GM21423 (cell line): ENCODE results near the gene SYCE1L.
"Not testable (repeated sequence)": the region's sequence is repeated elsewhere in the genome, so short reads cannot be mapped to it uniquely, and the experiment has no call there.

ENCODE experiments used
- ATAC-seq: cut with Tn5 transposase; IDR thresholded peaks from one replicate; pipeline ENCODE4 v1.9.1; 2021; ENCODE audit warnings: mild to moderate bottlenecking, moderate library complexity; ENCODE audit not compliant: unreplicated experiment

Gene SYCE1L

GRCh38 chr16:77197747-77198146 lies 1.5 kb upstream of the SYCE1L start:
- no peak for ATAC-seq

GRCh38 chr16:77206533-77206932 lies 7.3 kb downstream of the SYCE1L start:
- ATAC-seq, result no peak

GRCh38 chr16:77207030-77207429 lies 7.8 kb downstream of the SYCE1L start:
- no peak for ATAC-seq

- no peak for ATAC-seq
These were observed 9.2 kb downstream of the SYCE1L start for GRCh38 chr16:77208382-77208781.

DNA sequence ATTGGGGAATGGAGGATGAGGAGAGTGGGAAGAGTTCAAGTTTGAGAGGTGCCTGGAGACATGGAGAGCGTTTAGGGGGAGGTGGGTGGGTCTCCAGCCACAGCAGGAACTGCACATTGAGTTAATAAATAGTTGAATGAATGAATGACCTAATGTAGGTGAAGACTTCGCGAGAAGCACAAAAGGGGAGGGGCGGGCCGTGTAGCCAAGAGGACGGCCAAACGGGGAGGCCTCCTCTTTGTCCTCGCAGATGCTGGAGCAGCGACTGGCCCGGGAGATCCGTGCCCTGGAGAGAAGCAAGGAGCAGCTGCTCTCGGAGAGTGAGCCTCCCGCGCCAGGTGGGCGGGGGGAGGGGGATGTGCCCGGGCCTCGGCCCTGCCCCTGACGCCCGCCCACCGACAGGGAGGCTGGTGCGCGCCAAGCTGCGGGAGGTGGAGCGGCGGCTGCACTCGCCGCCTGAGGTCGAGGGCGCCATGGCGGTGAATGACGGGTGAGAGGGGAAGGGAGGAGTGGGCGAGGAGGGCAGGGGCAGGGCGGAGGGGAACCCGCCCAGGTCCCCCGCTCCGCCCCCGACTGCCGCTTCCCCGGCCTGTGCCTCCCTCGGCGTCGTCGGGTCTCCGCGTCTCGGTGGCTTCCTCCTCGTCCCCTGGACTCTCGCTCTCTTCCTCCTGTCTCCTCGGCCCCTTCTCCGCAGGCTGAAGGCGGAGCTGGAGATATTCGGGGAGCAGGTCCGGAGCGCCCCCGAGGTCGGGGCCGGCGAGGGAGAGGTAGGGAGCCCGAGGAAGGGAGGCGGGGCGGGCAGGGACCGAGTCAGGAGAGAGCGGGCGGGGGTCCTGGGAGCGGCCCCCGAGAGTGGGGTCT lies 12.9 kb downstream of the SYCE1L start:
- ATAC-seq, result peak; percentile 70

DNA sequence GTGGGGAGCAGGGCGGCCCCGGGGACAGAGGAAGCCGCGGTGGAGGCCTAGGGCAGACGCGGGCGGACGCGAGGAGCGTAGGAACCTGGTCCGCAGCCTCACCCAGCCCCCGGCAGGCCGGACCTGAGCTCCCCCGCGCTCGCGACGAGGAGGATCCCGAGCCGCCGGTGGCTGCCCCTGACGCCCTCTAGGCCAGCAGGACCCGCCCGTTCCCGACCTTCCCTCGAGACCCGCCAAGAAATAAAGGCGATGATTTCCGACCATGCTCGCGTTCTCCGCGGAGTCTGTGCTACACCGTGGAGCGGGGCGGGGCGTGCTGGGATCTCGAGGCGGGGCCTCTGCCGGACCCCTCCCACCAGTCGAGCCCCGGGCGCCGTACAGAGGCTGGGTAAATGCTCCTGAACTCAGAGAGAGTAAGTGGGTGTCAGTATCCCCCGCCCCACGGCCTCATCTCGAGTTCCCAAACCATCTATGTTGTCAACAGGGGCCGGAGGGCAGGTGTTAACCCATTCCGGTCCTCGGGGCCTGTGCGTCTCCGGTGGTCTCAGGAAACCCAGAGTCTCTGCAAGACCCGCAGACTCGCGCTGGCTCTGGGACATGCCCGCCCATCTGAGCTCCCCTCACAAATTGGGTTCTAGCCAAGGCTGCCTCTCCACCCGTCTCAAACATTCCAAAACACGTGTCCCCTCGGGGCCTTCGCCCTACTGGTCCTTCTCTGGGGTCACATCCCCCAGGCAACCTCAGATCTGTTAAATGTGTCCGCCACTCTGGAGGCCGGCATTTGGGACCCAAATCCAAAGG lies 13.7 kb downstream of the SYCE1L start:
- ATAC-seq, result peak; percentile 71

DNA sequence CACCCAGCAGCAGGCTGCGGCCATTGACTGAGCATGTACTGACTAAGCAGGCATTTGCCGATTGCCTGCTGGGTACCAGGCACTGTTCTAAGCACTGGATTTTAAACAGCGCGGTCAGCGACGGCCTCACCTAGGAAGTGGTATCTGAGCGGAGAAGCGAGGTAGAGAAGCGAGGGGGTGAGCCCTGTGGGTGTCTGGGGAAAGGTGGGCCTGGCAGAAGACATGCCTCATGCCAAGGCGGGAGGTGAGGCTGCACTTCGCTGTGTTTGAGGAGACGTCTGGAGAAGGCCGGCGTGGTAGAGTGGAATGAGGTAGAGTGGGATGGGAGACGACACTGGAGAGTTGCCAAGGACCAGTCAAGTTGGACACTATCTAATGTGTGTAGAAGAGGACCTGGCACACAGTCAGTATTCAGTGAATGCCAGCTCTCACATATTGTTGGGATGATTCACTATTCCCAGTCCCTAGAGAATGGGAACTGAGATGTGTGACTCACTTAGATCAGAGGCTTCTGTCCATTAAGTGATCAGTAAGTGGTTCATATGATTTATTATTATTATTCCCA lies 14.4 kb downstream of the SYCE1L start:
- no peak for ATAC-seq

GRCh38 chr16:77214411-77215138 lies 15.4 kb downstream of the SYCE1L start:
- ATAC-seq, result no peak

- ATAC-seq, result no peak
These were observed 20.2 kb downstream of the SYCE1L start for GRCh38 chr16:77219437-77219836.

- ATAC-seq, result peak; percentile 66
These were observed 21.2 kb downstream of the SYCE1L start for GRCh38 chr16:77220427-77220826.

GRCh38 chr16:77221482-77221881 lies 22.3 kb downstream of the SYCE1L start:
- ATAC-seq, result no peak

DNA sequence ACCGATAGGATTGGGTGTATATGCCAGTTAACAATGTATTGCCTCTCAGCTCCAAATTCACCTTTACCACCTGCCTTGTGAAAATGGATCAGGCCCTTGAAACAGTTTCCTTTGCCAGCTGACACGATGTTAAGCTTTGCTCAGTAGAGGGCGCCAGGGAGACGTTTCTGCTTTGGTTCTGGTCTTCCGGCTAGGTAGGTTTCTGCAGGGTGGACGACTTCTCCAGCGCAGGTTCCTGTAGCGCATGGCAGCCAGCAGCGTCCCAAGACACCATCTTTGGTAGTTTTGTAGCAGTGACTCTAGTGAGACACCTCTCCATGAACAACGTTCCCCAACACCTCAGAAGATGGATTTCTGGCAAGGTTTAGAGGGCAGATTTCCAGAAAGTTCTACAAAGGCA lies 24.0 kb downstream of the SYCE1L start:
- ATAC-seq, result no peak

DNA sequence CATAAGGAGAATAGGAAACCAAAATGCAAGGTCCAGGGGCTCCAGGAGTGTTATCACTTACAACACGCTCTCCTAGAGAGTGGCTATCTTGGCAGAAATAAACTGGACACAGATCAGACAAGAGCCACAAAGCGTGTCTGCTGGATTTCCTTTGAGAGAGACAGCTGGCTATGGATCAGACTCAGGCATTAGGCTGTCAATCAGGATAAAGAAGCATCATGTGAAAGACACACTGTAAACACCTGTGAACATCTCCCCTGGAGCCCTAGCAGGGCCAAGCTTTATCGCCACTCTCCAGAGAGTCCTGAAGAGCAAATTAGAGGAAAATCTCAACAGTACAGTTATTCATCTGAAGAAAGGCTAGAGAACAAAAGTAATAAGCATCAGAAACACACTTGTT lies 26.0 kb downstream of the SYCE1L start:
- no peak for ATAC-seq

DNA sequence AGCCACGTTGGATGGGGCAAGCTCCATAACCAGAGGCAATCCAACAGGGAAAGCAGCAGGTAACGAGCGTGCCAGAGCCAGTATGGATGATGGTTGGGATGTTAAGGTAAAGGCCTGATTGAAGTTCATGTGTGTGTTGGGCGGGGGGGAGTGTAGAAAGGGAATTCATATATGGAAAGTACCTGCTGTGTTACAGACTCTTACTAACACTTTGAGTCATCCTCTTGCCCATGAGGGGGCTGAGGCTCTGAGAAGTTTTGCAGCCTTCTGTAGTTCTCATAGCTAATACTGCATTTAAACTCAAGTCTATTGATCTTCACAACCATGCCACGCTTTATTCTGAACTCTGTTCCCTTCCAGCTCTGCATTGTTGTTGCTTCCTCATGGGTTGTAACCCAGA lies 28.5 kb downstream of the SYCE1L start:
- no peak for ATAC-seq

- no peak for ATAC-seq
These were observed 31.8 kb downstream of the SYCE1L start for GRCh38 chr16:77231047-77231446.

DNA sequence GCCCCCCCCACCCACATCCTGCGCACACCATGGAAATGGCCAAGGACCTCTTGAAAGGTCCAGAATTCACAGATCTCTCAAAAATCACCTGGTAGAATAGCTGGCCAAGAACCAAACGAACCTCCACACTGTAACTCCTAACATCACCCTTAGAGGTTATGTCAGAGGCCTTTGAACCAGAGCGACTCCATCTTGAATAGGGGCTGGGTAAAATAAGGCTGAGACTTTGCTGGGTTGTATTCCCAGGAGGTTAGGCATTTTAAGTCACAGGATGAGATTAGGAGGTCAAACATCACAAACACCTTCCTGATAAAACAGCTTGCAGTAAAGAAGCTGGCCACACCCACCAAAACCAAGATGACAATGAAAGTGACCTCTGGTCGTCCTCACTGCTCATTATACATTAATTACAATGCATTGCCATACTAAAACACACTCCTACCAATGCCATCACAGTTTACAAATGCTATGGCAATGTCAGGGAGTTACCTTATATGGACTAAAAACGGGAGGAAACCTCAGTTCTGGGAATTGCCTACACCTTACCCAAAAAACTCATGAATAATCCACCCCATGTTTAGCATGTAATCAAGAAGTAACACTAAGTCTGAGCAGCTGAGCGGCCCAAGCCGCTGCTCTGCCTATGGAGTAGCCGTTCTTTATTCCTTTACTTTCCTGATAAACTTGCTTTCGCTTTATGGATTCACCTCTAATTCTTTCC lies 34.8 kb downstream of the SYCE1L start:
- no peak for ATAC-seq

DNA sequence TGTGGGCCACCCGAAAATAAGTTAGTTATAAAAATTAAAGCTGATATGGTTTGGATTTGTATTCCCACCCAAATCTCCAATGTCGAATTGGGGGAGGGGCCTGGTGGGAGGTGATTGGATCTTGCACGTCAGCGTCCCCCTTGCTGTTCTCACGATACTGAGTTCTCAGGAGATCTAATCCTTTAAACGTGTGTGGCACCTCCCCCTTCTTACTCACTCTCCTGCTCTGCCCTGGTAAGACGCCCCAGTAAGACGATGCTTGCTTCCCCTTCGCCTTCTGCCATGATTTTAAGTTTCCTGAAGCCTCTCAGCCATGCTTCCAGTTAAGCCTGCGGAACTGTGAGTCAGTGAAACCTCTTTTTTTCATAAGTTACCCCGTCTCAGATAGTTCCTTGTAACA lies 35.4 kb downstream of the SYCE1L start:
- ATAC-seq, result no peak

DNA sequence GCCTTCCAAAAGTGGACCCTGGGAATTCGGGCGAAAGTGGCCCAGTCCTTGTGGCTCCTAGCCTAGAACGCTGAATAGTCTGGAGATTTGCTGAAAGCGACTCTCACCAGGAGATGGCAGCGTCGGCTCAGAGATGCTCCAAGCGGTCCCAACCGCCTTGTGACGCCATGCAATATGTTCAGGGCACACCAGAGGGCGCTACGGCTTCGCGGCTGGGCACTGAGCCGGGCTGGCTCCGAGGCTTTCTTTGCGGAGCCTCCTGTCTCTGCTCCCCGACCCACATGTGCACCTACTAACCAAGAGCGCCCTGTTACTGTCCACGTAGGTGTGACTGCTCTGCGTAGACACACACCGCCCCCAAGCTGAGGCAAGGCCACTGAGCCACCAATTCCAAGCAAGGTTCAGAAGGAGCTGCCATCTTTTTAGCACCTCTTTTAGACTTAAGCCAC lies 36.9 kb downstream of the SYCE1L start:
- peak; percentile 98 for ATAC-seq

GRCh38 chr16:77238593-77238992 lies 39.4 kb downstream of the SYCE1L start:
- no peak for ATAC-seq

DNA sequence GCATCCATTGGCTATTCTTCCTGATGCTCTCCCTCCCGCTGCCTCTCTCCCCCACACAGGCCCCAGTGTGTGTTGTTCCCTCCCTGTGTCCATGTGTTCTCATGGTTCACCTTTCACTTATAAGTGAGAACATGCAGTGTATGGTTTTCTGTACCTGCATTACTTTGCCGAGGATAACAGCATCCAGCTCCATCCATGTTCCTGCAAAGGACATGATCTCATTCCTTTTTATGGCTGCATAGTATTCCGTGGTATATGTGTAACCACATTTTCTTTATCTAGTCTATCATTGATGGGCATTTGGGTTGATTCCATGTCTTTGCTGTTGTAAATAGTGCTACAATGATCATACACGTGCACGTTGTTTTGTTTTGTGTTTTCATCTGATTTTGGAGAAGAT lies 43.3 kb downstream of the SYCE1L start:
- ATAC-seq, result not testable (repeated sequence)
